B cell (primary cell): ENCODE results near the gene CCDC30. TPM values are rescaled to one million over a fixed set of nuclear protein-coding genes. Genes with fewer than 3 reads are reported as not detected.

Source experiments
- ATAC-seq: fragments of 200-7000 bp; cut with Tn5 transposase; one replicate; pipeline ENCODE4 v1.10.0; 2021; ENCODE audit warnings: low read depth, mild to moderate bottlenecking, moderate number of reproducible peaks, moderate library complexity
- CTCF ChIA-PET: fragments of 350-600 bp; sonication (Branson Sonifier 250); formaldehyde crosslinking; loops from one replicate; lab custom pipeline; 2021; ENCODE audit warnings: antibody characterized with exemption, inconsistent platforms; lab: Charles Lee
- POLR2A ChIA-PET: fragments of 350-600 bp; sonication (Branson Sonifier 250); formaldehyde crosslinking; loops from one replicate; lab custom pipeline; 2021; ENCODE audit warnings: antibody characterized with exemption; lab: Charles Lee
- DNase-seq: peaks from one replicate; pipeline ENCODE4 v3.0.0; 2013
- H2AFZ ChIP-seq: 2 replicates; pipeline ENCODE4 v1.6.1; 2012; ENCODE audit warnings: mild to moderate bottlenecking, low read depth, low read length; ENCODE audit not compliant: insufficient read depth, poor library complexity, severe bottlenecking
- H3K27ac ChIP-seq, 2 donors: 1 replicate in 1 of 2; 2 replicates in 1 of 2; pipeline ENCODE4 v1.5.1; 2012 to 2013; ENCODE audit warnings: low read length in 2 of 2, mild to moderate bottlenecking in 2 of 2, moderate library complexity in 1 of 2
- H3K27me3 ChIP-seq, 4 experiments: fragments of 200-600 bp in 1 of 4; sonication (generic) in 1 of 4; replicated peaks in 1 of 4; 1 replicate in 2 of 4; 2 replicates in 2 of 4; pipeline versions ENCODE4 v1.6.1 to v1.7.0; 2013 to 2016; ENCODE audit warnings: low read length in 3 of 4, mild to moderate bottlenecking in 2 of 4, mixed read lengths in 1 of 4, moderate library complexity in 1 of 4; ENCODE audit not compliant: insufficient read depth in 4 of 4, control insufficient read depth in 3 of 4; ENCODE audit errors: control extremely low read depth in 1 of 4
- H3K36me3 ChIP-seq, 2 experiments: replicated peaks in 1 of 2; 1 replicate in 1 of 2; 2 replicates in 1 of 2; pipeline versions ENCODE4 v1.6.1 to v1.7.1; 2013; ENCODE audit warnings: low read length in 1 of 2; ENCODE audit not compliant: insufficient read depth in 2 of 2, control insufficient read depth in 1 of 2; ENCODE audit errors: control extremely low read depth in 1 of 2, extremely low read depth in 1 of 2
- H3K4me1 ChIP-seq, 2 donors: fragments of 200-600 bp in 1 of 2; sonication (generic) in 1 of 2; 1 replicate in 1 of 2; 2 replicates in 1 of 2; pipeline versions ENCODE4 v1.5.1 to v1.6.1; 2013 to 2017; ENCODE audit warnings: low read length in 2 of 2; ENCODE audit not compliant: control insufficient read depth in 2 of 2, insufficient read depth in 2 of 2
- H3K4me2 ChIP-seq: replicated peaks from 2 replicates; pipeline ENCODE3; 2012; ENCODE audit warnings: mild to moderate bottlenecking, low read depth, low read length; ENCODE audit not compliant: poor library complexity, severe bottlenecking
- H3K4me3 ChIP-seq, 5 experiments: fragments of 200-600 bp in 1 of 5; sonication (generic) in 1 of 5; 1 replicate in 3 of 5; 2 replicates in 2 of 5; pipeline versions ENCODE4 v1.5.1 to v1.7.0; 2011 to 2016; ENCODE audit warnings: low read length in 4 of 5, mild to moderate bottlenecking in 4 of 5, low read depth in 2 of 5, control low read depth in 1 of 5, moderate library complexity in 1 of 5; ENCODE audit not compliant: insufficient read depth in 1 of 5; ENCODE audit errors: control extremely low read depth in 1 of 5, extremely low read depth in 1 of 5
- H3K79me2 ChIP-seq: fragments of 200-600 bp; sonication (generic); one replicate; pipeline ENCODE4 v1.6.0; 2016; ENCODE audit warnings: low read length; ENCODE audit not compliant: control insufficient read depth, insufficient read depth
- H3K9ac ChIP-seq: fragments of 200-600 bp; sonication (generic); 2 replicates; pipeline ENCODE4 v1.6.1; 2017; ENCODE audit warnings: mild to moderate bottlenecking, low read length, moderate library complexity
- H3K9me3 ChIP-seq, 3 donors: one replicate each; pipeline versions ENCODE4 v1.6.1 to v1.7.1; 2013; ENCODE audit warnings: low read length in 2 of 3; ENCODE audit not compliant: control insufficient read depth in 2 of 3, insufficient read depth in 1 of 3; ENCODE audit errors: control extremely low read depth in 1 of 3
- H4K20me1 ChIP-seq: 2 replicates; pipeline ENCODE4 v1.6.0; 2012; ENCODE audit warnings: mild to moderate bottlenecking, low read length; ENCODE audit not compliant: insufficient read depth, control insufficient read depth, poor library complexity, severe bottlenecking
- H3K27ac Mint-ChIP-seq: one replicate; pipeline ENCODE4 v1.8.0; 2021; ENCODE audit warnings: mixed read lengths
- H3K27me3 Mint-ChIP-seq: one replicate; pipeline ENCODE4 v1.8.0; 2021; ENCODE audit warnings: mixed read lengths
- H3K4me1 Mint-ChIP-seq: one replicate; pipeline ENCODE4 v1.8.0; 2021; ENCODE audit warnings: mixed read lengths
- H3K4me3 Mint-ChIP-seq: one replicate; pipeline ENCODE4 v1.8.0; 2021; ENCODE audit warnings: mixed read lengths
- H3K9me3 Mint-ChIP-seq: one replicate; pipeline ENCODE4 v1.8.0; 2022; ENCODE audit warnings: mixed read lengths; ENCODE audit not compliant: insufficient read depth
- EZH2 ChIP-seq: IDR thresholded peaks from 2 replicates; pipeline ENCODE4 v1.6.1; 2012; ENCODE audit warnings: borderline replicate concordance, low read depth, mild to moderate bottlenecking, moderate library complexity, low read length; ENCODE audit not compliant: insufficient read depth, poor library complexity, severe bottlenecking
- WGBS: methylation state at CpG from one replicate; pipeline ENCODE4 v1.1.5; 2013; ENCODE audit warnings: missing lambda C conversion rate; ENCODE audit not compliant: insufficient coverage; 5-methylcytosine and 5-hydroxymethylcytosine counted together
- intact Hi-C: fragments of 100-400 bp; cut with micrococcal nuclease; formaldehyde crosslinking; loops from one replicate; pipeline ENCODE4 v1.10.0; 2022
- polyA plus RNA-seq: library from polyadenylated mRNA; depleted of rRNA; stranded (reverse); fragments of >200 nt; gene quantifications from 2 replicates; pipeline ENCODE4 v1.2.3, GENCODE V29; 2012
- total RNA-seq, 2 donors: library from RNA; stranded (reverse); fragments of 120-200 nt in 1 of 2; gene quantifications; 1 replicate in 1 of 2; 2 replicates in 1 of 2; pipeline versions ENCODE4 v1.2.3 to v1.2.4, GENCODE V29; 2013 to 2022
- TF ChIP-seq, protein P1 (sequence below): fragments of 200-600 bp; IDR thresholded peaks from one replicate; pipeline ENCODE4 v1.8.0; 2022; ENCODE audit warnings: antibody characterized with exemption, mild to moderate bottlenecking

CCDC30 gene
- total and polyA plus RNA-seq, 2 donors (not counting 1 experiment from before 2014, with no cell fraction given): 1.4 to 7.4 TPM

DNA sequence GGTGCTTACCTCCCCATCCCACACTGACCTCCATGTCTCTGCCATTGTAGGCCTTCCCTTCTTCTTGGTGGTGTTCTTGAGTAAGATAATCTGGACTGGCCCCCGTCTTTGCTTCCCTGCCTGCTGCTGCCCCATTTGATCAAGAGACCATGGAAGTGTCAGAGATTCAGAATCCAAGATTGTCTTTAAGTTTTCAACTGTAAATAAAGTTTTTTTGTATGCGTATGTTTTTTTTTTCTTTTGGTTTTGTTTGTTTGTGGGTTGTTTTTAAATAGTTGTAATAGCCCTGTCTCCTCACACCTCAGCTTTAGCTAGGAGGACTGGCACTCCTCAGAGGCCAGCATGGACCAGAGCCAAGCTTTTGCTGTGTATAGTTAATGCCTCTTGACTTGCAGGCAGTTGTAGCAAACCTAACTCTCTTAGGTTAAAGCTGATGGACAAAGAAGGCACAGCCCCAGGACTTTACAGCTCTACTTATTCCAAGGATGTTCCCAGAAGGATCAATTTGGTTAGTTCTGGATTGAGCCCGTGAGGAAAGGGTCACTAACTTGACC lies 213.5 kb downstream of the CCDC30 start:
- peaks cover 11% of the 10 kb centered on the region for H3K4me1 Mint-ChIP-seq
- no peaks in the 10 kb centered on the region for H3K9me3 Mint-ChIP-seq
- Histone ChIP-seq H2AFZ (no peak overlapping the region), H3K4me1 (peaks cover 10 to 11% of the 10 kb centered on the region in 2 donors), H3K27me3 (no peaks in the 10 kb centered on the region), H3K36me3 (peaks cover 0 to 15% of the 10 kb centered on the region in 2 experiments), H3K9ac (no peak overlapping the region), H4K20me1 (no peaks in the 10 kb centered on the region), H3K4me3 (no peak overlapping the region), H3K9me3 (no peaks in the 10 kb centered on the region), H3K4me2 (no peak overlapping the region), H3K27ac (no peak overlapping the region), H3K79me2 (peaks cover 15% of the 10 kb centered on the region)
- CTCF ChIA-PET: no interaction called here
- no peaks in the 10 kb centered on the region for H3K27me3 Mint-ChIP-seq
- POLR2A ChIA-PET: no interaction called here
- no peak overlapping the region for H3K4me3 Mint-ChIP-seq
- no peak for DNase-seq
- ATAC-seq: no peak
- 100% methylated on average over 1 of the region's 3 CpGs for WGBS
- no peak overlapping the region for H3K27ac Mint-ChIP-seq
- no peak for TF ChIP-seq EZH2
- TF ChIP-seq, protein P1, sequence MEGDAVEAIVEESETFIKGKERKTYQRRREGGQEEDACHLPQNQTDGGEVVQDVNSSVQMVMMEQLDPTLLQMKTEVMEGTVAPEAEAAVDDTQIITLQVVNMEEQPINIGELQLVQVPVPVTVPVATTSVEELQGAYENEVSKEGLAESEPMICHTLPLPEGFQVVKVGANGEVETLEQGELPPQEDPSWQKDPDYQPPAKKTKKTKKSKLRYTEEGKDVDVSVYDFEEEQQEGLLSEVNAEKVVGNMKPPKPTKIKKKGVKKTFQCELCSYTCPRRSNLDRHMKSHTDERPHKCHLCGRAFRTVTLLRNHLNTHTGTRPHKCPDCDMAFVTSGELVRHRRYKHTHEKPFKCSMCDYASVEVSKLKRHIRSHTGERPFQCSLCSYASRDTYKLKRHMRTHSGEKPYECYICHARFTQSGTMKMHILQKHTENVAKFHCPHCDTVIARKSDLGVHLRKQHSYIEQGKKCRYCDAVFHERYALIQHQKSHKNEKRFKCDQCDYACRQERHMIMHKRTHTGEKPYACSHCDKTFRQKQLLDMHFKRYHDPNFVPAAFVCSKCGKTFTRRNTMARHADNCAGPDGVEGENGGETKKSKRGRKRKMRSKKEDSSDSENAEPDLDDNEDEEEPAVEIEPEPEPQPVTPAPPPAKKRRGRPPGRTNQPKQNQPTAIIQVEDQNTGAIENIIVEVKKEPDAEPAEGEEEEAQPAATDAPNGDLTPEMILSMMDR: no peak
- intact Hi-C loops: no loop called here

DNA sequence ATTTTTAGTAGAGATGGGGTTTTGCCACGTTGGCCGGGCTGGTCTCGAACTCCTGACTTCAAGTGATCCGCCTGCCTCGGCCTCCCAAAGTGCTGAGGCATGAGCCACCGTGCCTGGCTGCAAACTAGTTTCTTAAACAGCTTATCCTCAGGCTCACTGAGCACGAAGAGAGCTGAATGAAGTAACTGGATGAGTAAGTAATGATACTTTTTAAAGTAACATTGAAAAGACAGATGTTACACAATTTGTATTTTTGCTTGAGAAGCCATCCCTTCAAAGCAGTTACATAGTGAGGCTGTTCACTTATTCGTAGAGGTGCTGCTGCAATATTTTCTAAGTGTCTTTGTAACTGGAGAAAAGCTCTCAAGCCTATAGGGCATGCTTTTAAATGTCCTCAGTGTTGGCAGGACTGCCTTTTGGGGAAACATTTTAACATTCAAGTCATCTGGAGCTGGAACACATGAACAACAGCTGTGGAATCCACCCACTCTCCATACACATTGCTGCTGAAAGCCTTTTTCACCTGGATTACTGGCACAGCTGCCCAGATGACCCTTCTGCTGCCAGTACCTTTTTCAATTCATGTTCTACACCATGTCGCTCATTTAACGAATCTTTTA lies 216.4 kb downstream of the CCDC30 start:
- no peak for TF ChIP-seq EZH2
- TF ChIP-seq, protein P1: no peak
- Histone ChIP-seq H3K4me3 (no peak overlapping the region), H3K4me1 (peaks cover 24 to 25% of the 10 kb centered on the region in 2 donors), H2AFZ (no peak overlapping the region), H3K36me3 (peaks cover 0 to 20% of the 10 kb centered on the region in 2 experiments), H3K27ac (no peak overlapping the region), H3K27me3 (no peaks in the 10 kb centered on the region), H3K9ac (no peak overlapping the region), H4K20me1 (peaks cover 15% of the 10 kb centered on the region), H3K4me2 (no peak overlapping the region), H3K79me2 (peaks cover 31% of the 10 kb centered on the region), H3K9me3 (no peaks in the 10 kb centered on the region)
- no peak for ATAC-seq
- intact Hi-C loops: no loop called here
- ChIA-PET CTCF (interaction anchor here (1.1 to 1.4 kb wide), 3 partner anchors 21 to 87 kb away, joined by 3 to 4 read pairs (median 3); partner anchors contain the start of genes P3H1 and PPIH), POLR2A (no interaction called here)
- H3K27ac Mint-ChIP-seq: no peak overlapping the region
- H3K9me3 Mint-ChIP-seq: no peaks in the 10 kb centered on the region
- H3K27me3 Mint-ChIP-seq: no peaks in the 10 kb centered on the region
- no peak overlapping the region for H3K4me3 Mint-ChIP-seq
- DNase-seq: no peak
- H3K4me1 Mint-ChIP-seq: peaks cover 30% of the 10 kb centered on the region
- 90% methylated on average over 4 of the region's 10 CpGs for WGBS
